AG10803 (cell line): ENCODE measurements around the gene HLCS.

ENCODE experiments used
- DNase-seq: peaks from one replicate; pipeline ENCODE4 v3.0.0; 2010; ENCODE audit warnings: low read depth
- H3K4me3 ChIP-seq: 2 replicates; pipeline ENCODE4 v1.5.1; 2011; ENCODE audit warnings: mild to moderate bottlenecking, low read length, control low read depth
- CTCF ChIP-seq: conservative IDR thresholded peaks from 2 replicates; pipeline ENCODE4 v1.5.1; 2011; ENCODE audit warnings: mild to moderate bottlenecking, low read length, control low read depth, inconsistent platforms

The HLCS gene

GRCh38 chr21:36866419-36866818 is 100.0 kb downstream of the HLCS start:
- no peak for TF ChIP-seq CTCF
- DNase-seq, result no peak
- no peak overlapping the region for H3K4me3 ChIP-seq

- H3K4me3 ChIP-seq, result no peak overlapping the region
- DNase-seq, result no peak
- TF ChIP-seq CTCF, result no peak
These were observed 101.5 kb downstream of the HLCS start for GRCh38 chr21:36864974-36865373.

GRCh38 chr21:36863260-36863659 is 103.2 kb downstream of the HLCS start:
- H3K4me3 ChIP-seq, result no peak overlapping the region
- no peak for DNase-seq
- no peak for TF ChIP-seq CTCF

- TF ChIP-seq CTCF, result no peak
- H3K4me3 ChIP-seq, result no peak overlapping the region
These were observed 104.7 kb downstream of the HLCS start for GRCh38 chr21:36861595-36862323.

GRCh38 chr21:36860736-36861594 is 105.5 kb downstream of the HLCS start:
- no peak for TF ChIP-seq CTCF
- DNase-seq, result peak; percentile 87
- H3K4me3 ChIP-seq, result no peak overlapping the region

More at GRCh38 chr21:36861595-36862323, 104.7 kb downstream of the HLCS start:
- DNase-seq, result peak; percentile 66

- peak; percentile 47 for DNase-seq
- no peak for TF ChIP-seq CTCF
- H3K4me3 ChIP-seq, result no peak overlapping the region
These were observed 106.5 kb downstream of the HLCS start for GRCh38 chr21:36859744-36860501.
